HepG2 (cell line): ENCODE data around the gene EEF1A2.

Source experiments
- CHD2 ChIP-seq: IDR thresholded peaks from 2 replicates; pipeline ENCODE4 v1.6.1; 2011; ENCODE audit warnings: low read depth, low read length, improper control_type of control experiment
- NR2F2 ChIP-seq: IDR thresholded peaks from 2 replicates; pipeline ENCODE4 v1.6.1; 2012; ENCODE audit warnings: low read depth, inconsistent platforms, borderline replicate concordance
- POLR2AphosphoS5 ChIP-seq: IDR thresholded peaks from 2 replicates; pipeline ENCODE4 v1.6.1; 2012; ENCODE audit warnings: low read depth, low read length
- RFX1 ChIP-seq: fragments of 450-650 bp; IDR thresholded peaks from 2 replicates; pipeline ENCODE4 v1.6.1; 2017
- SALL2 ChIP-seq: sonication (generic); formaldehyde crosslinking; IDR thresholded peaks from 2 replicates; pipeline ENCODE4 v1.8.1; 2023; ENCODE audit warnings: mild to moderate bottlenecking, missing genetic modification reagents, inconsistent platforms
- SMAD3 ChIP-seq: sonication (generic); formaldehyde crosslinking; IDR thresholded peaks from 2 replicates; pipeline ENCODE4 v1.4.0; 2020; ENCODE audit warnings: missing genetic modification reagents
- ZBTB1 ChIP-seq: sonication (generic); formaldehyde crosslinking; IDR thresholded peaks from 2 replicates; pipeline ENCODE4 v1.4.0; 2020; ENCODE audit warnings: missing genetic modification reagents, borderline replicate concordance
- ZBTB8A ChIP-seq: sonication (generic); formaldehyde crosslinking; IDR thresholded peaks from 2 replicates; pipeline ENCODE4 v1.4.0; 2020; ENCODE audit warnings: mild to moderate bottlenecking, low read depth, missing genetic modification reagents, borderline replicate concordance
- ZFP36L2 ChIP-seq: sonication (generic); formaldehyde crosslinking; IDR thresholded peaks from 2 replicates; pipeline ENCODE4 v1.4.0; 2020; ENCODE audit warnings: missing genetic modification reagents
- ZNF274 ChIP-seq: sonication (generic); formaldehyde crosslinking; IDR thresholded peaks from 2 replicates; pipeline ENCODE4 v1.5.1; 2020; ENCODE audit warnings: mild to moderate bottlenecking, missing genetic modification reagents
- ZSCAN29 ChIP-seq: sonication (generic); formaldehyde crosslinking; conservative IDR thresholded peaks from 2 replicates; pipeline ENCODE4 v1.4.0; 2020; ENCODE audit warnings: mild to moderate bottlenecking, missing genetic modification reagents
- TF ChIP-seq, protein P1 (sequence below): sonication (generic); formaldehyde crosslinking; IDR thresholded peaks from 2 replicates; pipeline ENCODE4 v1.5.0; 2020; ENCODE audit warnings: mild to moderate bottlenecking, missing genetic modification reagents, moderate library complexity
- TF ChIP-seq, protein P2 (sequence below): sonication (generic); formaldehyde crosslinking; IDR thresholded peaks from 2 replicates; pipeline ENCODE4 v1.4.0; 2020; ENCODE audit warnings: missing genetic modification reagents

DNA sequence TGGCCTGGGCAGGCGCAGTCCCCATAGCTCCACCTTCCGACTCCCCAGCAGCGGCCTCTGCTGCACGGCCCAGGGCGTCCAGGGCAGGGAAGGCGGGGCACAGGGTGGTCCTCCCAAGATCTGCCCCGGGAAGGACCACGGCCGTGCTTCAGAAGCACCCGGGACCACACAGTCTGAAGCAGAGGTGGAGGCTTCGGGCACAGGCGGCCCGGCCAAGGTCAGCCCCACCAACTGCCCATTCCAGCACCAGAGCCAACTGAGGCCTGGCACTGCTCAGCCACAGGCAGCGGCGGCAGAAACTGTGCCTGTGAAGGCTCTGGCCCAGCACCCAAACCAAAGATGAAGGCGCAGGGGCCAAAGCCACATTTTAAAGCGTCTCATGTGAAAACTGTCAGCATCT is 47.1 kb downstream of the EEF1A2 start:
- no peak for TF ChIP-seq SMAD3 (CRISPR knock-in tag)
- no peak for TF ChIP-seq POLR2AphosphoS5
- TF ChIP-seq, protein P1, sequence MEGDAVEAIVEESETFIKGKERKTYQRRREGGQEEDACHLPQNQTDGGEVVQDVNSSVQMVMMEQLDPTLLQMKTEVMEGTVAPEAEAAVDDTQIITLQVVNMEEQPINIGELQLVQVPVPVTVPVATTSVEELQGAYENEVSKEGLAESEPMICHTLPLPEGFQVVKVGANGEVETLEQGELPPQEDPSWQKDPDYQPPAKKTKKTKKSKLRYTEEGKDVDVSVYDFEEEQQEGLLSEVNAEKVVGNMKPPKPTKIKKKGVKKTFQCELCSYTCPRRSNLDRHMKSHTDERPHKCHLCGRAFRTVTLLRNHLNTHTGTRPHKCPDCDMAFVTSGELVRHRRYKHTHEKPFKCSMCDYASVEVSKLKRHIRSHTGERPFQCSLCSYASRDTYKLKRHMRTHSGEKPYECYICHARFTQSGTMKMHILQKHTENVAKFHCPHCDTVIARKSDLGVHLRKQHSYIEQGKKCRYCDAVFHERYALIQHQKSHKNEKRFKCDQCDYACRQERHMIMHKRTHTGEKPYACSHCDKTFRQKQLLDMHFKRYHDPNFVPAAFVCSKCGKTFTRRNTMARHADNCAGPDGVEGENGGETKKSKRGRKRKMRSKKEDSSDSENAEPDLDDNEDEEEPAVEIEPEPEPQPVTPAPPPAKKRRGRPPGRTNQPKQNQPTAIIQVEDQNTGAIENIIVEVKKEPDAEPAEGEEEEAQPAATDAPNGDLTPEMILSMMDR (CRISPR knock-in tag): no peak
- no peak for TF ChIP-seq SALL2 (CRISPR knock-in tag)
- TF ChIP-seq, protein P2, sequence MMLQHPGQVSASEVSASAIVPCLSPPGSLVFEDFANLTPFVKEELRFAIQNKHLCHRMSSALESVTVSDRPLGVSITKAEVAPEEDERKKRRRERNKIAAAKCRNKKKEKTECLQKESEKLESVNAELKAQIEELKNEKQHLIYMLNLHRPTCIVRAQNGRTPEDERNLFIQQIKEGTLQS (CRISPR knock-in tag): no peak
- TF ChIP-seq ZBTB1 (CRISPR knock-in tag): no peak
- no peak for TF ChIP-seq NR2F2
- TF ChIP-seq RFX1: no peak
- no peak for TF ChIP-seq ZNF274
- no peak for TF ChIP-seq CHD2
- TF ChIP-seq ZFP36L2 (CRISPR knock-in tag): no peak
- no peak for TF ChIP-seq ZSCAN29 (CRISPR knock-in tag)
- no peak for TF ChIP-seq ZBTB8A (CRISPR knock-in tag)
